GM20431 (cell line): ENCODE results near the gene ORMDL2.
"Not testable (repeated sequence)": the region's sequence is repeated elsewhere in the genome, so short reads cannot be mapped to it uniquely, and the experiment has no call there.

Experiments
- in situ Hi-C: fragments of 300-500 bp; cut with MseI, MboI; formaldehyde crosslinking; loops from one replicate; pipeline ENCODE4 v1.15.0; 2020; ENCODE audit warnings: low sequenced_read_pairs; ENCODE audit not compliant: unreplicated experiment

ORMDL2 gene

DNA sequence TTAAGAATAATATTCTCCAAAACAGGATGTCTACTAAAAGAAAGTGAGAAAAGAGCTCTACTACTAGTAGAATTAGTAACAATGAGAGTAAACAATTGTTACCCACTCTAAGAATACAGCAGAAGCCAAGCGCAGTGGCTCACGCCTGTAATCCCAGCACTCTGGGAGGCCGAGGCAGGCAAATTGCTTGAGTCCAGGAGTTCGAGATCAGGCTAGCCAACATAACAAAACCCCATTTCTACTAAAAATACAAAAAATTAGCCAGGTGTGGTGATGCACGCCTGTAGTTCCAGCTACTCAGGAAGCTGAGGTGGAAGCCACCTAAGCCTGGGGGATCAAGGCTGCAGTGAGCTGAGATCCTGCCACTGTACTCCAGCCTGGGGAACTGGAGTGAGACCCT lies 6.9 kb downstream of the ORMDL2 start:
- in situ Hi-C loops, result no loop called here

DNA sequence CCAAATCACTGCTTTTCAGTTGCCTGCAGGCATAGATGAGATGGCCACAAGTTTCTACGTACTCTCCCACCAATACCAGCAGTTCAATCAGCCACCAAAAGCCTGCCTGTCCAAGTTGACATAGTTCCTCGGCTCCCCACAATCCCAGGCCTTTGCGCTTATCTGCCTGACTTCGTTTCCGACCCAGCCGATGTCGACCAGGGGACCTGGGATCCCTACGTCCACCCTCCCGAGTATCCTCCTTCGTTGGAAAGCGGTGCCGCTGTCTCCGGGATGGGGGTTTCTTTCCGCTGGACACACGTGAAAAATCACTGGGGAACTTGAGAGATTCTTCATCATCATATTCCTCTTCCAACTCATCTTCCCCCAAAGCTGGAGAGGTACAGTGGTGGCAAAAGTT lies 10.0 kb downstream of the ORMDL2 start:
- in situ Hi-C loops, result no loop called here

DNA sequence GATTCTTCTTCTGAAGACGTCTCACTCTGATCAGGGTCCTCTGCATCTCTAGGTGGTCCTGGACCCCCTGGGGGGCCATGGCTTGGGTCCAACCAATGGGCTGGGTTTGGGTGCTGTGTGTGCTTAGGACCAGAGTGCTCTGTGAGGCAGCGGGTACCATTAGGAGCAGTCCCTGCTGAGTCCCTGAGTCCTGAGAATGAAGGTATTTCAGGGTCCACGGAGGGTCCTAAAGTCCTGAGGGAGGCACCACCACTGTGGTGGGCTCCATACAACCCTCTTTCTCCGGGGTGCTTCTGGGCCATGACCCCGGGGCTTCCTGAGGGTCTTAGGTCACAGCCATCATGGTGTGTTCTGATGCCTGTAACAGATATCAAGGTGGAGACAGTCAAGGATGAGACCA lies 10.5 kb downstream of the ORMDL2 start:
- in situ Hi-C loops, result no loop called here

GRCh38 chr12:55829967-55830600 lies 12.2 kb downstream of the ORMDL2 start:
- in situ Hi-C loops, result no loop called here

DNA sequence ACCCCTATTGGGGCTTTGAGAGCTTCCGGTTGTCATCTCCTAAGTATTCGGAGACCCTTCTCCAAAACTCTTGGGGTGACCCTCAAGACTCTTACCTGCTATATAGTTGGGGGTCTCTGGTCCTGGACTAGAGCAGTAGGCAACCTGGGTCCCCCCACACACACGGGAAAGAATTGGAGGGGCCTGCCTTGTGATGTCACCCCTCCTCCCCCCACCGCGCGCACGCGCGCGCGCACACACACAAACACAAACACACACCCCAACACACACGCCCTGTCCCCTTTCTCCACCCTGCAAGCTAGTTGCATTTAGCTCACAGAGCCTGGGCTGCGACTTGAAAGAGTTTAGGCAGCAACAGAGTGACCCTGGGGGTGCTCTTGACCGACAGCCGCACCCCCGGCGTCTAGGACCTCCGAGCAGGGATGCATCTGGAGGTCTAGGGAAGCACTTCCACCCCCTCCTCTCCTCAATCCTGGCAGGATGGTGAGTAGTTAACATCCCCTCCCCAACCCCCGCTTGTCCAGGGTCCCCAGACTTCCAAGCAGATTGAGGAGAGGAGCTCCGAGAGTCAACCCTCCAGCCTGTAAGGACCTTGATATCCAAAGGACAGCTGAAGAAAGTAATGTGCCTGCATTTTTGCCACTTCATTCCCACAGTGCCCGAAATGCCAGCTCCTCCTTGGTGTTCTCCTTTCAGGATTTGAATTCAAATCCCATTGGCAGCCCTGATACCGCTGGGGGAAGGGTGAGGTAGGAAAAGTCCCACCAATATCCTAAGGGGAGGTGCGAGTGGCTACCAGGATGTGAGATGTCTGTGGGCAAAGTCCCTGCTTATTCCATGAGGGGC lies 13.0 kb downstream of the ORMDL2 start:
- in situ Hi-C loops, result no loop called here

DNA sequence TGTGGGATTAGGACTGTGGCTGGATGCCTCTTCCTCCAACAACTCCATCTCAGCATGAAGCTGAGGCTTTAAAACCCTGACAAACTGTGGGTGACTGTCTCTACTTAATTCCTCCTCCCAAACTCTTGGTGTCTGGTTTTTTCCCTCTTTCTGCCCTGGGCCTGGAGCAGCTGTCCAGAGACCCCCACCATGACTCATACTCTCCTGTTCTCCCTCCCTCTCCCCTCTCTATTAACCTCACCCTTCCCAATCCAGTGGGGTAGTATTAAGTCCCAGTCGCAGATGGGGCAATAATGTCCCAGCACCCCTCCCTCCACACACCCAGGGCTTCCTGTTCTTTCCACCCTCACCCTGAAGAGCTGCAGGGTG lies 13.6 kb downstream of the ORMDL2 start:
- in situ Hi-C loops, result no loop called here

DNA sequence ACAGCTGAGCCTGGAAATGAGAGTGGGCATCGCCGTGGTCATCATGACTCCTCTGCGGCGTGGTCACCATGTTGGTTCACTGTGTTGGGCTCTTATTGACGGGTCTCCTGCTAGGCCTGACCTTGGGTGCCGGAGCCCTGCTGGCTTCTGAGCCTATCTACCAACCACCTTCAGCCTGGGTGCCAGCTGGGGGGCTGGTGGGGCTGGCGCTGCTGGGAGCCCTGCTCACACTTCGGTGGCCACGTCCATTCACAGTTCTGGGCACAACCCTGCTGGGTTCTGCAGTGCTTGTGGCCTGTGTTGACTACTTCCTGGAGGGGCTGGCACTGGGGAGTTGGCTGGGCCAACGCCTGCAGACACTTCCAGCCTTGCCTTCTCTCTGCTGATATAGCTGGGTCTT lies 15.2 kb downstream of the ORMDL2 start:
- in situ Hi-C loops, result no loop called here

GRCh38 chr12:55834400-55834799 lies 16.6 kb downstream of the ORMDL2 start:
- in situ Hi-C loops, result not testable (repeated sequence)

DNA sequence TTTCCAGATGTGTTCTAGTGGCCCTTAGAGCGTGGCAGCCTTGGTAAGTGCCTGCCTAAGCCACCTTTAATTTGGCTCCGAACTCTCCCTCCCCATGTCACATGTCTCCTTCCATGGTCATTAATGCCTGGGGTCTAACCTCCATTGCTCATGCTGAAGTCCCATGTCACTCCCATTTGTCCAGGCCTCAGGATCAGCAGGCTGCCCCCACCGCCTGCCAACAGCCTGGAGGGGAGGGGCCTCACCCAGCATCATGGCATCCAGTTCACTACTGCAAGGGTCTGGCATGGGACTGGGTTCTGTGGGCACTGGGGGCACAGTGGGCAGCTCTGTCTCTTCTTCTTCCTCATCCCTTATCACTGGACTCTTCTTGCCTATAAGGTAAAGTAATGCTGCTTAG lies 20.5 kb downstream of the ORMDL2 start:
- in situ Hi-C loops, result no loop called here

GRCh38 chr12:55839345-55840140 lies 21.7 kb downstream of the ORMDL2 start:
- in situ Hi-C loops, result no loop called here

- in situ Hi-C loops, result no loop called here
These were observed 22.9 kb downstream of the ORMDL2 start for GRCh38 chr12:55840581-55841351.

GRCh38 chr12:55842681-55843429 lies 25.0 kb downstream of the ORMDL2 start, which contains the start of gene MMP19:
Gene MMP19, minus strand, starts transcription at chr12:55842936. Its CDS starts 106 bp downstream, at chr12:55842830.
- in situ Hi-C loops, result no loop called here

- in situ Hi-C loops, result no loop called here
These were observed 25.6 kb downstream of the ORMDL2 start for GRCh38 chr12:55843431-55843830.

DNA sequence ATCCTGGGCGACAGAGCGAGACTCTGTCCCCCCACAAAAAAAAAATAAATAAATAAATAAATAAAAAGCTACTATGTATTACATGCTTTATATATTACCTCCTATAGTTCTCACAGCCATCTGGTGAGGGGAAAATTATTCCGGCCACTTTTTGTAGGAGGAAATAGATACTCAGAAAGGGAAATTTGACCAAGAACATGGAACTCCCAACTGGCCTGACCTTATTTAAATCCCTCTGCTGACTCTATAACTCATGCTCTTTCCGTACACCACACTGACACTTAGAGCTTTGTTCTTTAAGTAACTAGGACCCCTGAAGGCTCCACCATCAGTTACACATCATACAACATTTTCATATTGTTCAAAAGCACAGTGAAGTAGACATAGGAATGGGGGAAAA lies 27.1 kb downstream of the ORMDL2 start:
- in situ Hi-C loops, result no loop called here

DNA sequence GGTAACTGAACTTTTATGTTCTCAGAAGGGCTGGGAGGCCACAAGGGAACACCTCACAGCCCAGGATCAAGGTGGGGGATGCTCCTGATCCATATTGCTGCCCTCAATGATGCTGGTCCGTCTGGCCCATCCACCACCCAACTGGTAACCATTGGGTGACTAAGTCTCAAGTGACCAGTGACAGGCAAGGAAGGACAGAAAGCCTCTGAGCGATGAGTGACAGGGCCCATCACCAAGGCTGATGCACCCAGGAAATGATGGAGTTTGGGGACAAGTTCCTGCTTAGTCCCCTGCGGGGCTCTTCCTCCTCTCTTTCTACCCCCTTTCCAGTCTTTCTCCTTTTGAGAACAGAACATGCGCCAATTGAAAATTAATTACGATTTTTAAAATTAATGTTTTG lies 27.5 kb downstream of the ORMDL2 start:
- in situ Hi-C loops, result no loop called here

DNA sequence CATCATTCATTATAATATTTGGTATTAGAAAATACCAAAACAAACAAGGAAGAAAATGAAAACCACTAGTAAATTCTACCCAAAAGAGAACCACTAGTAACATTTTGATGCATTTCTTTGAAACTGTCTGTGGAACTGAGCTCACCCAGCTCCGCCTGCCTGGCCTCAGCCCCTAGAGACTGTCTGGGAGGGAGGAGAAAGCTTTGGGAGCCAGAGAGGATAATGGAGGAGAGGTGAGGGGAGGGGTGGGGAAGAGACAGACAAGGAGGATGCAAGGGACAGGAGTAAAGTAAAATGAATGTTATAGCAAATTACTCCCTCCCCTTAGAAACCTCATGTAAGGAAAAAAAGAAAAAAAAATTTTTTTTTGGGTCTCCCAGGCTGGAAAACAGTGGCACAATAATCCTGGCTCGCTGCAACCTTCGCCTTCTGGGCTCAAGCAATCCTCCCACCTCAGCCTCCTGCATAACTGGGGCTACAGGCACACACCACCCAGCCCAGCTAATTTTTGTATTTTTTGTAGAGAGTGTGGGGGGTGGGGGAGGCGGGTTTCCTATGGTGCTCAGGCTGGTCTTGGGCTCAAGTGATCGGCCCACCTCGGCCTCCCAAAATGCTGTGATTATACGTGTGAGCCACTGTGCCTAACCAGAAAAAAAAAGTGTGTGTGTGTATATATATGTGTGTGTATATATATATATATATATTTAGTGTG lies 28.1 kb downstream of the ORMDL2 start:
- in situ Hi-C loops, result no loop called here

GRCh38 chr12:55847033-55847432 lies 29.2 kb downstream of the ORMDL2 start:
- in situ Hi-C loops, result no loop called here

GRCh38 chr12:55847603-55848291 lies 29.9 kb downstream of the ORMDL2 start:
- in situ Hi-C loops, result no loop called here
